ENCODE measurements around the gene DNM2. TPM values are rescaled to one million over a fixed set of nuclear protein-coding genes. Genes with fewer than 3 reads are reported as not detected.

The DNM2 gene
- total and polyA plus RNA-seq, 10 of the 15 experiments (the other 5 are each of a cell fraction or from before 2014, with no cell fraction given) = 1.2 to 146 (median 68.9) TPM

GRCh38 chr19:10701955-10702525, 15.8 kb upstream of the DNM2 start (continued):
- TF ChIP-seq EP300 (IDR thresholded peaks at IDR 0.05; ENCODE audit: borderline replicate concordance in 1 of 2, control insufficient read depth in 1 of 2, low read depth in 2 of 2, low read length in 2 of 2) (no peak), SMAD5 (IDR thresholded peaks at IDR 0.05; ENCODE audit: low read depth) (no peak), RB1 (IDR thresholded peaks at IDR 0.05; ENCODE audit: borderline replicate concordance) (no peak), ZNF207 (IDR thresholded peaks at IDR 0.05; ENCODE audit: borderline replicate concordance) (no peak), FOXM1 (IDR thresholded peaks at IDR 0.05; ENCODE audit: low read depth, low read length) (no peak), IKZF1 (conservative IDR thresholded peaks at IDR 0.05) (no peak)

DNA sequence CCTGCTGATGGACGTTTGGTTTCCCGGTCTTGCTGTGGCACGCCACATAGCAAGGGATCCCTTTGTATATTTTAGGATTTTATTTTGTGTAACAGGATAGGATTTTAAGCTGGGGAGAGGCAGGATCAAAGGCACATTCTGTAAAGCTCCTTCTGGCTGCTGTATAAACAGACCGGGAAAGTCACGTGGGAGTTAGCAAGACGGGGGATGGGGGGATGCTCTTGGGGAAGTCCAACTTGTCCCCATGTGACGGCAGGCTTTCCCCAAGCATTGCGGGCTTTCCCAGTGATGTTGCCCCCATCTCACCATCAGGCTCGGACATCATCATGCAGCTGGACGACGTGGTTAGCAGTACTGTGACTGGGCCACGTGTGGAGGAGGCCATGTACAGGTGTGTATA, 10.9 kb upstream of the DNM2 start:
- in situ Hi-C loops (cut with MboI) = no loop called here
- Histone ChIP-seq H3K36me3 (ENCODE audit: control insufficient read depth in 2 of 2, insufficient read depth in 2 of 2, low read length in 1 of 2) (peaks cover 0 to 2% of the 10 kb centered on the region in 2 experiments; a peak in 1 of 4 replicates), H3K79me2 (ENCODE audit: control insufficient read depth, insufficient read depth, low read length) (no peaks in the 10 kb centered on the region), H3K4me1 (ENCODE audit: control insufficient read depth, insufficient read depth, low read length) (no peaks in the 10 kb centered on the region), H3K27ac (ENCODE audit: control insufficient read depth, insufficient read depth) (no peak overlapping the region), H4K20me1 (ENCODE audit: control insufficient read depth, insufficient read depth) (no peaks in the 10 kb centered on the region), H3K9me3 (replicated peaks; ENCODE audit: control insufficient read depth, insufficient read depth, low read length) (no peaks in the 10 kb centered on the region), H3K4me2 (ENCODE audit: control insufficient read depth, insufficient read depth) (no peak overlapping the region), H3K4me3 (no peak overlapping the region), H3K27me3 (replicated peaks in 1 of 2; ENCODE audit: control insufficient read depth in 2 of 2, insufficient read depth in 2 of 2, low read length in 1 of 2) (no peaks in the 10 kb centered on the region), H2AFZ (ENCODE audit: control insufficient read depth, low read depth, low read length) (no peak overlapping the region), H3K9ac (ENCODE audit: control insufficient read depth, insufficient read depth, low read length) (no peak overlapping the region)
- DNase-seq (ENCODE audit: low read depth, low spot score) (no peak), FAIRE-seq (no peak), ATAC-seq (peak; percentile 42; the same call in 2 of the 3 replicates)
- CTCF ChIA-PET = interaction anchor here (0.6 to 1.5 kb wide), 3 partner anchors 10 to 329 kb away, joined by 3 to 4 read pairs (median 3); partner anchors contain the start of gene DNM2
- WGBS (ENCODE audit: insufficient coverage, insufficient replicate concordance, low lambda C conversion rate, missing lambda C conversion rate) = 34% methylated on average over 12 of the region's 12 CpGs
- SMC1A ChIA-PET (ENCODE audit: uncharacterized antibody, unreplicated experiment) = interaction anchor here (1.0 kb wide), 1 partner anchor 157 kb away, joined by 3 read pairs; no protein-coding TSS in a partner anchor
- POLR2A ChIA-PET = interaction anchor here (0.7 kb wide), 1 partner anchor 736 kb away, joined by 5 read pairs; no protein-coding TSS in a partner anchor
- intact Hi-C loops (cut with micrococcal nuclease; ENCODE audit: unreplicated experiment) = no loop called here
- RAD21 ChIA-PET (ENCODE audit: unreplicated experiment) = no interaction called here
- BruUV-seq (replicated peaks) = no TSS peak
- TF ChIP-seq EED (IDR thresholded peaks at IDR 0.05; ENCODE audit: low read depth) (no peak), RAD51 (IDR thresholded peaks at IDR 0.05) (peak; percentile 69), USF1 (IDR thresholded peaks at IDR 0.05; ENCODE audit: borderline replicate concordance, extremely low read length, insufficient read depth, low read depth, low read length) (peak; percentile 39), ATF7 (IDR thresholded peaks at IDR 0.05; ENCODE audit: low read depth) (no peak), RELA (IDR thresholded peaks at IDR 0.05; ENCODE audit: borderline replicate concordance, partially characterized antibody) (peak; percentile 24), NR2C1 (IDR thresholded peaks at IDR 0.05) (no peak), ZNF687 (IDR thresholded peaks at IDR 0.05) (no peak), NBN (IDR thresholded peaks at IDR 0.05) (no peak), PAX8 (IDR thresholded peaks at IDR 0.05) (no peak), BHLHE40 (IDR thresholded peaks at IDR 0.05; ENCODE audit: borderline replicate concordance in 1 of 2, low read depth in 2 of 2, low read length in 1 of 2) (peak in 1 of 2 experiments; percentile 30; a peak in 1 of 4 replicates), KDM1A (IDR thresholded peaks at IDR 0.05; ENCODE audit: borderline replicate concordance) (no peak), CREB1 (IDR thresholded peaks at IDR 0.05; ENCODE audit: low read depth) (peak; percentile 53; the same call in 1 of the 2 replicates)
